Measurements from ENCODE around the gene CCIN.

The CCIN gene

DNA sequence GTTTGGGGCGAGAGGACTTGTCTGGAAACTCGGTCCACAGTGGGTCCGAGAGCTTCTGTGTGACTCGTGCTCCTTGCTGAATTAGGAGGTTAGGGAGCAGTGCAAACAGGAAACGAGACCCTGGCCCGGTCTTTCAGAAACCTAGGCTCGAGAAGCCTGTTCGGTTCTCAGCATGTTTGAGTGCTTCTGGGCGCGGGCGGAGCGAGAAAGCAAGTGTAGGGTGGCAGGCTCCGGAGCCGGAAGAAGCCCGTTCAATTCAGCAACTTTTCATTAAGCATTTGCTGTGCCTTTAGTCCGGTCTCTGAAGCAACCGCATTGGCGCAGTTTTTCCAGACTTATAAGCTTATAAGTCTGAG lies 22.1 kb downstream of the CCIN start:
- peak overlapping the region; percentile 79 to 94 for H3K27ac ChIP-seq (ENCODE audit: insufficient read depth in 1 of 2, low read depth in 1 of 2, low read length in 2 of 2, poor library complexity in 1 of 2, severe bottlenecking in 2 of 2)
- no peaks in the 10 kb centered on the region for H3K27me3 ChIP-seq (replicated peaks in 2 of 5; ENCODE audit: control insufficient read depth in 4 of 5, insufficient read depth in 5 of 5, low read length in 4 of 5)
- 0% methylated on average over 18 of the region's 18 CpGs for WGBS (ENCODE audit: insufficient coverage)
- ChIA-PET CTCF (interaction anchor here (0.7 to 3.2 kb wide), 11 partner anchors 11 to 147 kb away, joined by 3 to 28 read pairs (median 6); partner anchors contain the start of gene CCIN), POLR2A (interaction anchor here (0.6 to 1.3 kb wide), 5 partner anchors 9 to 89 kb away, joined by 3 to 6 read pairs (median 5); no protein-coding TSS in a partner anchor)
- H3K4me3 ChIP-seq (ENCODE audit: control insufficient read depth in 1 of 7, extremely low read depth in 1 of 7, insufficient read depth in 4 of 7, low read depth in 2 of 7, low read length in 6 of 7), result peak overlapping the region; percentile 60 to 99 (median 94)
- DNase-seq, result peak in 2 of 3 donors; percentile 30 to 42
- H3K4me1 ChIP-seq (ENCODE audit: control extremely low read depth in 1 of 4, control insufficient read depth in 4 of 4, insufficient read depth in 4 of 4, low read length in 3 of 4), result peaks cover 24 to 41% (median 30%) of the 10 kb centered on the region in 4 experiments
- no peaks in the 10 kb centered on the region for H3K9me3 ChIP-seq (ENCODE audit: control extremely low read depth in 1 of 5, control insufficient read depth in 4 of 5, insufficient read depth in 2 of 5, low read depth in 1 of 5, low read length in 4 of 5)
- H3K36me3 ChIP-seq (ENCODE audit: control insufficient read depth in 4 of 4, insufficient read depth in 4 of 4, low read length in 3 of 4), result peaks cover 0 to 18% (median 2%) of the 10 kb centered on the region in 4 experiments

GRCh38 chr9:36191686-36192085 lies 22.5 kb downstream of the CCIN start:
- Histone ChIP-seq H3K9me3 (ENCODE audit: control extremely low read depth in 1 of 5, control insufficient read depth in 4 of 5, insufficient read depth in 2 of 5, low read depth in 1 of 5, low read length in 4 of 5) (no peaks in the 10 kb centered on the region), H3K36me3 (ENCODE audit: control insufficient read depth in 4 of 4, insufficient read depth in 4 of 4, low read length in 3 of 4) (peaks cover 0 to 21% (median 2%) of the 10 kb centered on the region in 4 experiments), H3K4me3 (ENCODE audit: control insufficient read depth in 1 of 7, extremely low read depth in 1 of 7, insufficient read depth in 4 of 7, low read depth in 2 of 7, low read length in 6 of 7) (peak overlapping the region in 6 of 7 experiments; percentile 86 to 99 (median 95)), H3K27ac (ENCODE audit: insufficient read depth in 1 of 2, low read depth in 1 of 2, low read length in 2 of 2, poor library complexity in 1 of 2, severe bottlenecking in 2 of 2) (peak overlapping the region; percentile 79 to 94), H3K27me3 (replicated peaks in 2 of 5; ENCODE audit: control insufficient read depth in 4 of 5, insufficient read depth in 5 of 5, low read length in 4 of 5) (no peaks in the 10 kb centered on the region), H3K4me1 (ENCODE audit: control extremely low read depth in 1 of 4, control insufficient read depth in 4 of 4, insufficient read depth in 4 of 4, low read length in 3 of 4) (peaks cover 24 to 41% (median 30%) of the 10 kb centered on the region in 4 experiments)
- 0% methylated on average over 7 of the region's 7 CpGs for WGBS (ENCODE audit: insufficient coverage)
- POLR2A ChIA-PET, result interaction anchor here (0.6 to 1.5 kb wide), 3 partner anchors 10 to 67 kb away, joined by 3 to 5 read pairs (median 3); partner anchors contain the start of gene GNE
- CTCF ChIA-PET, result interaction anchor here (0.9 to 3.2 kb wide), 5 partner anchors 11 to 145 kb away, joined by 3 to 28 read pairs (median 7); no protein-coding TSS in a partner anchor
- DNase-seq, result no peak

DNA sequence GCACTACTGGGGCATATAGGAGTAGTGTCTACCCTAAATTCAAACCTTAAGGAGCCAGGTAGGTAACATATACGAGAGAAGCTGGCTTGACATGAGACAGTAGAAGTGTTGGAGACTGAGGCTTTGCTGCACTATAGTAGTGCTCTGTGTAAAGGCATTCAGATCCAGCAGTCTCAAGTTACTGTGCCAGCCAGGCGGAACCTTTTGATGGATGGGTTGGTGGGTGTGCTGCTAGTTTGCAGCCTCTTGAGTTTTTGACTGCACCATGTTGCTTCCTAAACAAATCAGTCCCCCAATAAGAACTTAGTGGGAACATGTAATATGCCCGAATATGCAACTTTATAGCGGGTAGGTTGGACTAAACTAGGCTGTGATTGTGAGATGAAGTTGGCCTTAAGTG lies 23.0 kb downstream of the CCIN start:
- CTCF ChIA-PET, result interaction anchor here (0.9 to 3.2 kb wide), 4 partner anchors 10 to 144 kb away, joined by 3 to 28 read pairs (median 10); no protein-coding TSS in a partner anchor
- Histone ChIP-seq H3K36me3 (ENCODE audit: control insufficient read depth in 4 of 4, insufficient read depth in 4 of 4, low read length in 3 of 4) (peaks cover 0 to 26% (median 4%) of the 10 kb centered on the region in 4 experiments), H3K4me1 (ENCODE audit: control extremely low read depth in 1 of 4, control insufficient read depth in 4 of 4, insufficient read depth in 4 of 4, low read length in 3 of 4) (peaks cover 24 to 41% (median 30%) of the 10 kb centered on the region in 4 experiments), H3K9me3 (ENCODE audit: control extremely low read depth in 1 of 5, control insufficient read depth in 4 of 5, insufficient read depth in 2 of 5, low read depth in 1 of 5, low read length in 4 of 5) (no peaks in the 10 kb centered on the region), H3K4me3 (ENCODE audit: control insufficient read depth in 1 of 7, extremely low read depth in 1 of 7, insufficient read depth in 4 of 7, low read depth in 2 of 7, low read length in 6 of 7) (peak overlapping the region in 6 of 7 experiments; percentile 86 to 99 (median 95)), H3K27me3 (replicated peaks in 2 of 5; ENCODE audit: control insufficient read depth in 4 of 5, insufficient read depth in 5 of 5, low read length in 4 of 5) (no peaks in the 10 kb centered on the region), H3K27ac (ENCODE audit: insufficient read depth in 1 of 2, low read depth in 1 of 2, low read length in 2 of 2, poor library complexity in 1 of 2, severe bottlenecking in 2 of 2) (peak overlapping the region in 1 of 2 experiments; percentile 94)
- WGBS (ENCODE audit: insufficient coverage), result 67% methylated on average over 1 of the region's 4 CpGs
- POLR2A ChIA-PET, result interaction anchor here (1.3 to 1.5 kb wide), 2 partner anchors 10 to 66 kb away, joined by 3 to 5 read pairs; partner anchors contain the start of gene GNE
- no peak for DNase-seq

GRCh38 chr9:36193023-36193422 lies 23.8 kb downstream of the CCIN start:
- 94% methylated on average over 3 of the region's 3 CpGs for WGBS (ENCODE audit: insufficient coverage)
- Histone ChIP-seq H3K4me3 (ENCODE audit: control insufficient read depth in 1 of 7, extremely low read depth in 1 of 7, insufficient read depth in 4 of 7, low read depth in 2 of 7, low read length in 6 of 7) (peak overlapping the region in 3 of 7 experiments; percentile 86 to 99 (median 97)), H3K9me3 (ENCODE audit: control extremely low read depth in 1 of 5, control insufficient read depth in 4 of 5, insufficient read depth in 2 of 5, low read depth in 1 of 5, low read length in 4 of 5) (no peaks in the 10 kb centered on the region), H3K36me3 (ENCODE audit: control insufficient read depth in 4 of 4, insufficient read depth in 4 of 4, low read length in 3 of 4) (peaks cover 2 to 32% (median 8%) of the 10 kb centered on the region in 4 experiments), H3K27ac (ENCODE audit: insufficient read depth in 1 of 2, low read depth in 1 of 2, low read length in 2 of 2, poor library complexity in 1 of 2, severe bottlenecking in 2 of 2) (peak overlapping the region; percentile 14 to 29), H3K4me1 (ENCODE audit: control extremely low read depth in 1 of 4, control insufficient read depth in 4 of 4, insufficient read depth in 4 of 4, low read length in 3 of 4) (peaks cover 24 to 41% (median 30%) of the 10 kb centered on the region in 4 experiments), H3K27me3 (replicated peaks in 2 of 5; ENCODE audit: control insufficient read depth in 4 of 5, insufficient read depth in 5 of 5, low read length in 4 of 5) (no peaks in the 10 kb centered on the region)
- ChIA-PET POLR2A (interaction anchor here (1.1 to 1.5 kb wide), 2 partner anchors 24 to 65 kb away, joined by 3 read pairs; partner anchors contain the start of gene GNE), CTCF (interaction anchor here (0.5 to 2.0 kb wide), 8 partner anchors 14 to 249 kb away, joined by 3 to 9 read pairs (median 4); no protein-coding TSS in a partner anchor)
- no peak for DNase-seq

GRCh38 chr9:36194326-36195000 lies 25.3 kb downstream of the CCIN start:
- DNase-seq, result no peak
- 100% methylated on average over 2 of the region's 4 CpGs for WGBS (ENCODE audit: insufficient coverage)
- peak overlapping the region in 1 of 7 experiments; percentile 7 for H3K4me3 ChIP-seq (ENCODE audit: control insufficient read depth in 1 of 7, extremely low read depth in 1 of 7, insufficient read depth in 4 of 7, low read depth in 2 of 7, low read length in 6 of 7)
- ChIA-PET CTCF (interaction anchor here (1.1 to 2.0 kb wide), 5 partner anchors 13 to 247 kb away, joined by 3 to 9 read pairs (median 5); no protein-coding TSS in a partner anchor), POLR2A (interaction anchor here (1.1 kb wide), 1 partner anchor 26 kb away, joined by 3 read pairs; no protein-coding TSS in a partner anchor)
- peaks cover 24 to 37% (median 30%) of the 10 kb centered on the region in 4 experiments for H3K4me1 ChIP-seq (ENCODE audit: control extremely low read depth in 1 of 4, control insufficient read depth in 4 of 4, insufficient read depth in 4 of 4, low read length in 3 of 4)
- H3K27me3 ChIP-seq (replicated peaks in 2 of 5; ENCODE audit: control insufficient read depth in 4 of 5, insufficient read depth in 5 of 5, low read length in 4 of 5), result no peaks in the 10 kb centered on the region
- H3K36me3 ChIP-seq (ENCODE audit: control insufficient read depth in 4 of 4, insufficient read depth in 4 of 4, low read length in 3 of 4), result peaks cover 6 to 44% (median 14%) of the 10 kb centered on the region in 4 experiments
- no peak overlapping the region for H3K27ac ChIP-seq (ENCODE audit: insufficient read depth in 1 of 2, low read depth in 1 of 2, low read length in 2 of 2, poor library complexity in 1 of 2, severe bottlenecking in 2 of 2)
- H3K9me3 ChIP-seq (ENCODE audit: control extremely low read depth in 1 of 5, control insufficient read depth in 4 of 5, insufficient read depth in 2 of 5, low read depth in 1 of 5, low read length in 4 of 5), result no peaks in the 10 kb centered on the region

DNA sequence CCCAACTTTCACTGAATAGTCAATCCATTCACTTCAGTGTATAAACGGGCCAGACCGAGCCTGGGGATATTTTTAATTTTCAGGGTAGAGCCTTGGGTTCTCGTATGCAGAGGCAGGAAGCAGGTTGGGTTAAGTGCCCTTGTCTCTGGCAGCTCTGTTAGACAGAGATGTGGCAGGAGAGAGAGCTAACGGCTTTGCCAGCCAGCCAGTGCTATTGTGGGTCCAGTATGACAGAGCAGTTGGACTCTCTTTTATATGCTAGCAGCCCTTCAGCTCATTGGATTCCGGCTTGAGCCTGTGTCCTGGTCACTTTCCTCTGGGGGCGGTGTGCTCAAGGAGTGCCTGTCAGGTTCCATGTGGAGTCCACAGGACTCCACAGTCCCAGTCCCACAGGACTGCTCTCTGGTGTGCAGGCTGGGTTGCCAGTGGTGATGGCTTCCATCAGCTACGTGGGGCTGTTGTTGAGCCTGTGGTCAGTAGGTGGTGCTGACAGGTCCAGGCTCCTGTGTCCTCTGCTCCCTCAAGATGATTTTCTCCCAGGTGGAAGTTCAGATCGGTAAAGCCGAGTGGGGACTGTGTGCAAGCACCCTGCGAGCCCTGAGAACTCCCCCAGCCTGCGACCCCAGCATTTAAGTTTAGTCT lies 35.8 kb downstream of the CCIN start:
- H3K9me3 ChIP-seq (ENCODE audit: control extremely low read depth in 1 of 5, control insufficient read depth in 4 of 5, insufficient read depth in 2 of 5, low read depth in 1 of 5, low read length in 4 of 5), result no peaks in the 10 kb centered on the region
- H3K27ac ChIP-seq (ENCODE audit: insufficient read depth in 1 of 2, low read depth in 1 of 2, low read length in 2 of 2, poor library complexity in 1 of 2, severe bottlenecking in 2 of 2), result peak overlapping the region in 1 of 2 experiments; percentile 53
- DNase-seq, result peak in 2 of 3 donors; percentile 10 to 21
- no peaks in the 10 kb centered on the region for H3K27me3 ChIP-seq (replicated peaks in 2 of 5; ENCODE audit: control insufficient read depth in 4 of 5, insufficient read depth in 5 of 5, low read length in 4 of 5)
- H3K36me3 ChIP-seq (ENCODE audit: control insufficient read depth in 4 of 4, insufficient read depth in 4 of 4, low read length in 3 of 4), result peaks cover 23 to 88% (median 57%) of the 10 kb centered on the region in 4 experiments
- ChIA-PET POLR2A (interaction anchor here (1.3 kb wide), 1 partner anchor 11 kb away, joined by 3 read pairs; no protein-coding TSS in a partner anchor), CTCF (interaction anchor here (1.1 to 1.9 kb wide), 4 partner anchors 8 to 124 kb away, joined by 3 to 4 read pairs (median 4); no protein-coding TSS in a partner anchor)
- 65% methylated on average over 8 of the region's 11 CpGs for WGBS (ENCODE audit: insufficient coverage)
- H3K4me1 ChIP-seq (ENCODE audit: control extremely low read depth in 1 of 4, control insufficient read depth in 4 of 4, insufficient read depth in 4 of 4, low read length in 3 of 4), result peaks cover 0 to 43% (median 30%) of the 10 kb centered on the region in 4 experiments
- peak overlapping the region in 1 of 7 experiments; percentile 8 for H3K4me3 ChIP-seq (ENCODE audit: control insufficient read depth in 1 of 7, extremely low read depth in 1 of 7, insufficient read depth in 4 of 7, low read depth in 2 of 7, low read length in 6 of 7)
